Measurements from ENCODE around the gene RAB39B.

Gene RAB39B

GRCh38 chrX:155263854-155264628 is at the start of gene RAB39B:
RAB39B (minus strand) TSS chrX:155264491; CDS start chrX:155264288, 203 bp downstream.
- TF ChIP-seq TEAD4 (IDR thresholded peaks at IDR 0.05), result no peak
- TF ChIP-seq CEBPB (IDR thresholded peaks at IDR 0.05), result peak; percentile 45; the same call in 1 of the 2 replicates
- TF ChIP-seq YY1 (IDR thresholded peaks at IDR 0.05; ENCODE audit: low read depth), result peak; percentile 83

GRCh38 chrX:155313766-155314165 is 49.5 kb upstream of the RAB39B start:
- TF ChIP-seq EGR1 (IDR thresholded peaks at IDR 0.05) (no peak), NFIC (IDR thresholded peaks at IDR 0.05) (no peak), TEAD4 (IDR thresholded peaks at IDR 0.05) (no peak), RAD21 (IDR thresholded peaks at IDR 0.05; ENCODE audit: low read depth) (no peak), FOXM1 (IDR thresholded peaks at IDR 0.05; ENCODE audit: borderline replicate concordance, low read depth) (no peak), ZBTB7A (IDR thresholded peaks at IDR 0.05; ENCODE audit: low read depth) (no peak), TCF12 (IDR thresholded peaks at IDR 0.05; ENCODE audit: low read depth) (no peak), REST (IDR thresholded peaks at IDR 0.05; ENCODE audit: low read depth) (no peak), EP300 (IDR thresholded peaks at IDR 0.05; ENCODE audit: borderline replicate concordance) (no peak), YY1 (IDR thresholded peaks at IDR 0.05; ENCODE audit: low read depth) (no peak), CREB1 (IDR thresholded peaks at IDR 0.05; ENCODE audit: low read depth) (no peak), TAF1 (IDR thresholded peaks at IDR 0.05; ENCODE audit: low read depth) (no peak)

- TF ChIP-seq EGR1 (IDR thresholded peaks at IDR 0.05) (no peak), REST (IDR thresholded peaks at IDR 0.05; ENCODE audit: low read depth) (no peak), EP300 (IDR thresholded peaks at IDR 0.05; ENCODE audit: borderline replicate concordance) (no peak), TAF1 (IDR thresholded peaks at IDR 0.05; ENCODE audit: low read depth) (no peak), RAD21 (IDR thresholded peaks at IDR 0.05; ENCODE audit: low read depth) (no peak), TEAD4 (IDR thresholded peaks at IDR 0.05) (no peak), USF1 (IDR thresholded peaks at IDR 0.05) (no peak), MAX (IDR thresholded peaks at IDR 0.05) (no peak), NFIC (IDR thresholded peaks at IDR 0.05) (no peak), YY1 (IDR thresholded peaks at IDR 0.05; ENCODE audit: low read depth) (no peak), FOXM1 (IDR thresholded peaks at IDR 0.05; ENCODE audit: borderline replicate concordance, low read depth) (no peak), ZBTB7A (IDR thresholded peaks at IDR 0.05; ENCODE audit: low read depth) (no peak), TCF12 (IDR thresholded peaks at IDR 0.05; ENCODE audit: low read depth) (no peak), CEBPB (IDR thresholded peaks at IDR 0.05) (no peak), CREB1 (IDR thresholded peaks at IDR 0.05; ENCODE audit: low read depth) (no peak)
Measured at GRCh38 chrX:155293771-155294170, 29.5 kb upstream of the RAB39B start.

GRCh38 chrX:155279873-155280272 is 15.6 kb upstream of the RAB39B start:
- TF ChIP-seq TEAD4 (IDR thresholded peaks at IDR 0.05) (no peak), ZBTB7A (IDR thresholded peaks at IDR 0.05; ENCODE audit: low read depth) (no peak), USF1 (IDR thresholded peaks at IDR 0.05) (no peak), EGR1 (IDR thresholded peaks at IDR 0.05) (no peak), FOXM1 (IDR thresholded peaks at IDR 0.05; ENCODE audit: borderline replicate concordance, low read depth) (no peak), MAX (IDR thresholded peaks at IDR 0.05) (no peak), REST (IDR thresholded peaks at IDR 0.05; ENCODE audit: low read depth) (no peak), CREB1 (IDR thresholded peaks at IDR 0.05; ENCODE audit: low read depth) (no peak), RAD21 (IDR thresholded peaks at IDR 0.05; ENCODE audit: low read depth) (no peak), CEBPB (IDR thresholded peaks at IDR 0.05) (no peak), TAF1 (IDR thresholded peaks at IDR 0.05; ENCODE audit: low read depth) (no peak)
